GM12878 (cell line): Measurements from ENCODE around the gene CGGBP1. TPM values are rescaled to one million over a fixed set of nuclear protein-coding genes. Genes with fewer than 3 reads are reported as not detected.

Source experiments
- ATAC-seq: fragments of 200-7000 bp; cut with Tn5 transposase; 3 replicates; pipeline ENCODE4 v1.9.1; 2020; ENCODE audit warnings: mild to moderate bottlenecking, moderate library complexity
- BruUV-seq: library from RNA; stranded (reverse); fragments of 400-500 nt; replicated peaks from 2 replicates; lab custom pipeline; 2021; lab: Mats Ljungman, UMichigan
- CTCF ChIA-PET: fragments of 300-600 bp; sonication (Branson Sonifier 250); formaldehyde crosslinking; extraction: SDS; loops from one replicate; lab custom pipeline; 2021; ENCODE audit warnings: inconsistent platforms; lab: Yijun Ruan, JAX
- POLR2A ChIA-PET: fragments of 350-600 bp; formaldehyde crosslinking; extraction: SDS; loops from one replicate; lab custom pipeline; 2021; ENCODE audit warnings: inconsistent platforms; lab: Charles Lee
- RAD21 ChIA-PET: fragments of 300-600 bp; sonication (Branson Sonifier 250); formaldehyde crosslinking; loops from one replicate; lab custom pipeline; 2023; ENCODE audit warnings: antibody characterized with exemption; ENCODE audit not compliant: unreplicated experiment; lab: Charles Lee
- SMC1A ChIA-PET: fragments of 300-600 bp; sonication (Branson Sonifier 250); formaldehyde crosslinking; loops from one replicate; lab custom pipeline; 2023; ENCODE audit not compliant: unreplicated experiment, uncharacterized antibody; lab: Charles Lee
- DNase-seq: peaks from one replicate; pipeline ENCODE4 v3.0.0-alpha.2; 2011; ENCODE audit warnings: low read depth, low spot score
- FAIRE-seq: peaks from 3 replicates; lab custom pipeline; 2011; peaks lifted over from hg19 to GRCh38; lab: Jason Lieb, UNC
- H2AFZ ChIP-seq: 2 replicates; pipeline ENCODE4 v1.6.0; 2011; ENCODE audit warnings: low read depth, low read length, control low read depth; ENCODE audit not compliant: control insufficient read depth
- H3K27ac ChIP-seq: 2 replicates; pipeline ENCODE4 v1.5.1; 2011; ENCODE audit warnings: control low read depth; ENCODE audit not compliant: control insufficient read depth, insufficient read depth
- H3K27me3 ChIP-seq, 2 experiments: replicated peaks in 1 of 2; 2 replicates each; pipeline versions ENCODE4 v1.6.0 to v1.6.1; 2011; ENCODE audit warnings: low read length in 1 of 2; ENCODE audit not compliant: control insufficient read depth in 2 of 2, insufficient read depth in 2 of 2
- H3K36me3 ChIP-seq, 2 experiments: 2 replicates each; pipeline ENCODE4 v1.5.1; 2011; ENCODE audit warnings: low read length in 1 of 2; ENCODE audit not compliant: control insufficient read depth in 2 of 2, insufficient read depth in 2 of 2
- H3K4me1 ChIP-seq: 2 replicates; pipeline ENCODE4 v1.6.1; 2011; ENCODE audit warnings: mild to moderate bottlenecking, low read length, moderate library complexity, mixed read lengths; ENCODE audit not compliant: control insufficient read depth, insufficient read depth
- H3K4me2 ChIP-seq: 2 replicates; pipeline ENCODE4 v1.6.0; 2011; ENCODE audit warnings: control low read depth; ENCODE audit not compliant: control insufficient read depth, insufficient read depth
- H3K4me3 ChIP-seq: fragments of 200-600 bp; sonication (generic); 2 replicates; pipeline ENCODE4 v1.5.1; 2016
- H3K79me2 ChIP-seq: 2 replicates; pipeline ENCODE4 v1.6.0; 2011; ENCODE audit warnings: low read length; ENCODE audit not compliant: control insufficient read depth, insufficient read depth
- H3K9ac ChIP-seq: 2 replicates; pipeline ENCODE4 v1.8.0; 2011; ENCODE audit warnings: low read length, control low read depth, mixed read lengths; ENCODE audit not compliant: control insufficient read depth, insufficient read depth
- H3K9me3 ChIP-seq: replicated peaks from 3 replicates; pipeline ENCODE4 v1.5.1; 2011; ENCODE audit warnings: mild to moderate bottlenecking, low read length; ENCODE audit not compliant: control insufficient read depth, insufficient read depth
- H4K20me1 ChIP-seq: 2 replicates; pipeline ENCODE4 v1.6.0; 2011; ENCODE audit not compliant: control insufficient read depth, insufficient read depth
- BACH1 ChIP-seq: fragments of 450-650 bp; IDR thresholded peaks from 2 replicates; pipeline ENCODE4 v1.6.1; 2017; ENCODE audit warnings: mild to moderate bottlenecking, borderline replicate concordance
- CHD1 ChIP-seq: IDR thresholded peaks from 2 replicates; pipeline ENCODE4 v1.6.1; 2012; ENCODE audit warnings: low read depth, low read length, improper control_type of control experiment
- CHD2 ChIP-seq: IDR thresholded peaks from 2 replicates; pipeline ENCODE4 v1.6.1; 2011; ENCODE audit warnings: low read depth, low read length, improper control_type of control experiment, borderline replicate concordance
- CREB1 ChIP-seq: IDR thresholded peaks from 2 replicates; pipeline ENCODE4 v1.6.1; 2012; ENCODE audit warnings: low read depth, mild to moderate bottlenecking, inconsistent platforms
- ETV6 ChIP-seq, 2 experiments: fragments of 450-650 bp in 1 of 2; IDR thresholded peaks in 1 of 2; conservative IDR thresholded peaks in 1 of 2; 2 replicates each; pipeline ENCODE4 v1.6.1; 2014; ENCODE audit warnings: antibody characterized with exemption in 1 of 2, borderline replicate concordance in 1 of 2, low read depth in 1 of 2, mild to moderate bottlenecking in 1 of 2, moderate library complexity in 1 of 2
- IRF3 ChIP-seq: fragments of 450-650 bp; IDR thresholded peaks from 2 replicates; pipeline ENCODE4 v1.6.1; 2014; ENCODE audit warnings: mild to moderate bottlenecking
- KDM1A ChIP-seq: fragments of 200-600 bp; sonication (generic); IDR thresholded peaks from 2 replicates; pipeline ENCODE4 v1.6.1; 2016; ENCODE audit warnings: borderline replicate concordance
- NR2C2 ChIP-seq: IDR thresholded peaks from 2 replicates; pipeline ENCODE4 v1.6.1; 2011; ENCODE audit warnings: borderline replicate concordance, low read depth; ENCODE audit not compliant: control insufficient read depth, insufficient read length
- POLR2A ChIP-seq: IDR thresholded peaks from 2 replicates; pipeline ENCODE4 v1.6.1; 2011; ENCODE audit warnings: low read depth, mild to moderate bottlenecking, low read length
- RCOR1 ChIP-seq: conservative IDR thresholded peaks from 2 replicates; pipeline ENCODE4 v1.6.1; 2012; ENCODE audit warnings: low read depth, low read length, improper control_type of control experiment
- RELB ChIP-seq: fragments of 450-650 bp; IDR thresholded peaks from 2 replicates; pipeline ENCODE4 v1.6.1; 2017; ENCODE audit warnings: low read depth, mild to moderate bottlenecking, moderate library complexity
- SMC3 ChIP-seq: IDR thresholded peaks from 2 replicates; pipeline ENCODE4 v1.6.1; 2011; ENCODE audit warnings: low read length, improper control_type of control experiment, borderline replicate concordance
- STAT1 ChIP-seq: fragments of 450-650 bp; conservative IDR thresholded peaks from 2 replicates; pipeline ENCODE4 v1.6.1; 2014; ENCODE audit warnings: antibody characterized with exemption, mild to moderate bottlenecking
- TCF12 ChIP-seq: IDR thresholded peaks from 2 replicates; pipeline ENCODE4 v1.6.1; 2011; ENCODE audit warnings: low read depth, mild to moderate bottlenecking, low read length
- TCF7 ChIP-seq: IDR thresholded peaks from 2 replicates; pipeline ENCODE4 v1.6.1; 2014; ENCODE audit warnings: antibody characterized with exemption, borderline replicate concordance
- ZSCAN29 ChIP-seq: fragments of 450-650 bp; IDR thresholded peaks from 2 replicates; pipeline ENCODE4 v1.6.1; 2017; ENCODE audit warnings: mild to moderate bottlenecking, moderate library complexity
- WGBS: methylation state at CpG from one replicate; pipeline ENCODE4 v1.1.6; 2016; ENCODE audit warnings: low lambda C conversion rate; ENCODE audit not compliant: insufficient replicate concordance, insufficient coverage; ENCODE audit errors: missing lambda C conversion rate; 5-methylcytosine and 5-hydroxymethylcytosine counted together
- in situ Hi-C: fragments of 300-500 bp; cut with MboI; formaldehyde crosslinking; loops from 9 replicates; pipeline ENCODE4 v1.14.3; 2018; ENCODE audit warnings: mixed read lengths
- intact Hi-C: fragments of 100-400 bp; cut with micrococcal nuclease; formaldehyde crosslinking; loops from one replicate; pipeline ENCODE4 v1.14.2; 2022; ENCODE audit not compliant: unreplicated experiment
- polyA plus RNA-seq, 11 experiments: library from polyadenylated mRNA; depleted of rRNA in 4 of 11; unstranded in 6 of 11; stranded (reverse) in 5 of 11; fragments of >200 nt; fragmentation: Nextera tagmentation in 4 of 11; fragmentation: Illumina TruSeq in 1 of 11; extraction: Ambion mirVana in 4 of 11; extraction: Trizol in 1 of 11; gene quantifications; 1 replicate in 1 of 11; 2 replicates in 10 of 11; pipeline versions ENCODE4 v1.2.1 to v1.2.3, GENCODE V29; 2011 to 2016; ENCODE audit warnings: inconsistent platforms in 2 of 11, missing spikeins in 2 of 11, low read depth in 1 of 11
- total RNA-seq, 4 experiments: library from RNA; depleted of rRNA in 3 of 4; stranded (reverse); fragments of >200 nt in 3 of 4; fragmentation: Illumina TruSeq in 1 of 4; extraction: Trizol in 1 of 4; gene quantifications; 2 replicates each; pipeline versions ENCODE4 v1.2.1 to v1.2.3, GENCODE V29; 2013 to 2021

Gene CGGBP1
- total and polyA plus RNA-seq, 10 of the 15 experiments (the other 5 are each of a cell fraction or from before 2014, with no cell fraction given), result 27.8 to 75.8 (median 50.4) TPM

GRCh38 chr3:88013592-88013991 is 45.2 kb downstream of the CGGBP1 start:
- DNase-seq (no peak), FAIRE-seq (no peak), ATAC-seq (no peak)
- Histone ChIP-seq H2AFZ (no peak overlapping the region), H4K20me1 (no peaks in the 10 kb centered on the region), H3K4me2 (no peak overlapping the region), H3K27ac (no peak overlapping the region), H3K4me3 (no peak overlapping the region), H3K27me3 (no peaks in the 10 kb centered on the region), H3K36me3 (no peaks in the 10 kb centered on the region), H3K9me3 (no peaks in the 10 kb centered on the region), H3K79me2 (no peaks in the 10 kb centered on the region), H3K9ac (no peak overlapping the region), H3K4me1 (no peaks in the 10 kb centered on the region)
- ChIA-PET CTCF (interaction anchor here (0.9 to 1.9 kb wide), 4 partner anchors 9 to 167 kb away, joined by 3 to 9 read pairs (median 4); no protein-coding TSS in a partner anchor), SMC1A (interaction anchor here (1.1 to 1.5 kb wide), 3 partner anchors 16 to 99 kb away, joined by 3 to 4 read pairs (median 3); no protein-coding TSS in a partner anchor), POLR2A (interaction anchor here (0.6 kb wide), 1 partner anchor 98 kb away, joined by 3 read pairs; no protein-coding TSS in a partner anchor), RAD21 (interaction anchor here (0.7 kb wide), 1 partner anchor 100 kb away, joined by 4 read pairs; no protein-coding TSS in a partner anchor)
- no peak for TF ChIP-seq RELB
- intact Hi-C loops (no loop called here), in situ Hi-C loops (no loop called here)
- WGBS, result 15% methylated on average over 2 of the region's 2 CpGs
- BruUV-seq, result no TSS peak

GRCh38 chr3:88010810-88011209 is 48.0 kb downstream of the CGGBP1 start:
- ChIA-PET SMC1A (no interaction called here), CTCF (interaction anchor here (0.9 to 2.1 kb wide), 2 partner anchors 102 to 712 kb away, joined by 4 to 12 read pairs; no protein-coding TSS in a partner anchor), RAD21 (no interaction called here), POLR2A (no interaction called here)
- 38% methylated on average over 5 of the region's 5 CpGs for WGBS
- H3K4me3 ChIP-seq, result no peak overlapping the region
- H4K20me1 ChIP-seq, result no peaks in the 10 kb centered on the region
- no peak overlapping the region for H3K9ac ChIP-seq
- no peak overlapping the region for H2AFZ ChIP-seq
- no peak overlapping the region for H3K4me2 ChIP-seq
- no peaks in the 10 kb centered on the region for H3K4me1 ChIP-seq
- H3K27ac ChIP-seq, result no peak overlapping the region
- TF ChIP-seq CREB1, result no peak
- TF ChIP-seq BACH1, result no peak
- no peak for TF ChIP-seq ZSCAN29
- no peak for TF ChIP-seq ETV6 (conservative IDR thresholded peaks at IDR 0.05 in 1 of 2, IDR thresholded peaks at IDR 0.05 in 1 of 2; ENCODE audit: borderline replicate concordance in 1 of 2, low read depth in 1 of 2)
- TF ChIP-seq TCF12, result no peak
- TF ChIP-seq RCOR1, result no peak
- no peak for TF ChIP-seq SMC3
- no peak for TF ChIP-seq CHD2
- TF ChIP-seq CHD1, result no peak
- no peak for TF ChIP-seq POLR2A
- TF ChIP-seq IRF3, result no peak
- TF ChIP-seq KDM1A, result no peak
- TF ChIP-seq TCF7, result no peak
- no peak for TF ChIP-seq STAT1
- TF ChIP-seq NR2C2, result no peak
- no peak for ATAC-seq
- H3K36me3 ChIP-seq, result no peaks in the 10 kb centered on the region
- BruUV-seq, result no TSS peak
- H3K27me3 ChIP-seq, result no peaks in the 10 kb centered on the region
- FAIRE-seq, result no peak
- H3K9me3 ChIP-seq, result no peaks in the 10 kb centered on the region
- intact Hi-C loops (no loop called here), in situ Hi-C loops (no loop called here)
- DNase-seq, result no peak
- no peaks in the 10 kb centered on the region for H3K79me2 ChIP-seq
